ENCODE measurements around the gene TSC22D3.

Gene TSC22D3

GRCh38 chrX:107739541-107739940, 36.0 kb downstream of the TSC22D3 start:
- Histone ChIP-seq H3K9me3 (ENCODE audit: insufficient read depth, low read length, severe bottlenecking) (no peaks in the 10 kb centered on the region), H3K27ac (ENCODE audit: low read length) (no peak overlapping the region), H3K4me1 (ENCODE audit: insufficient read depth, low read length) (peaks cover 28% of the 10 kb centered on the region), H4K20me1 (ENCODE audit: insufficient read depth, low read length) (no peaks in the 10 kb centered on the region), H3K79me2 (ENCODE audit: insufficient read depth, low read length) (no peaks in the 10 kb centered on the region), H2AFZ (ENCODE audit: low read depth, low read length) (no peak overlapping the region), H3K27me3 (ENCODE audit: insufficient read depth, low read length, poor library complexity) (no peaks in the 10 kb centered on the region), H3K36me3 (ENCODE audit: insufficient read depth, low read length) (no peaks in the 10 kb centered on the region), H3K9ac (ENCODE audit: low read depth, low read length) (no peak overlapping the region), H3K4me3 (ENCODE audit: low read depth in 1 of 2, low read length in 2 of 2) (no peak overlapping the region), H3K4me2 (ENCODE audit: insufficient read depth, low read length) (no peak overlapping the region)
- TF ChIP-seq CTCF (IDR thresholded peaks at IDR 0.05; ENCODE audit: borderline replicate concordance, extremely low read depth, low read length, poor library complexity, severe bottlenecking), result no peak
- no peak for TF ChIP-seq EZH2 (IDR thresholded peaks at IDR 0.05; ENCODE audit: borderline replicate concordance, low read depth, low read length, severe bottlenecking)
- ATAC-seq (ENCODE audit: insufficient read depth, low read depth), result no peak
- DNase-seq, result no peak

- ATAC-seq (ENCODE audit: insufficient read depth, low read depth) (no peak), DNase-seq (no peak)
- TF ChIP-seq EZH2 (IDR thresholded peaks at IDR 0.05; ENCODE audit: borderline replicate concordance, low read depth, low read length, severe bottlenecking) (no peak), CTCF (IDR thresholded peaks at IDR 0.05; ENCODE audit: borderline replicate concordance, extremely low read depth, low read length, poor library complexity, severe bottlenecking) (no peak)
- H2AFZ ChIP-seq (ENCODE audit: low read depth, low read length), result no peak overlapping the region
- no peak overlapping the region for H3K4me3 ChIP-seq (ENCODE audit: low read depth in 1 of 2, low read length in 2 of 2)
- no peak overlapping the region for H3K4me2 ChIP-seq (ENCODE audit: insufficient read depth, low read length)
- no peaks in the 10 kb centered on the region for H3K27me3 ChIP-seq (ENCODE audit: insufficient read depth, low read length, poor library complexity)
- H4K20me1 ChIP-seq (ENCODE audit: insufficient read depth, low read length), result no peaks in the 10 kb centered on the region
- no peaks in the 10 kb centered on the region for H3K36me3 ChIP-seq (ENCODE audit: insufficient read depth, low read length)
- no peak overlapping the region for H3K27ac ChIP-seq (ENCODE audit: low read length)
- H3K79me2 ChIP-seq (ENCODE audit: insufficient read depth, low read length), result no peaks in the 10 kb centered on the region
- H3K9me3 ChIP-seq (ENCODE audit: insufficient read depth, low read length, severe bottlenecking), result no peaks in the 10 kb centered on the region
- H3K9ac ChIP-seq (ENCODE audit: low read depth, low read length), result no peak overlapping the region
- H3K4me1 ChIP-seq (ENCODE audit: insufficient read depth, low read length), result peaks cover 28% of the 10 kb centered on the region
These were observed 36.8 kb downstream of the TSC22D3 start for GRCh38 chrX:107738768-107739167.

GRCh38 chrX:107738272-107738671, 37.3 kb downstream of the TSC22D3 start:
- H3K27ac ChIP-seq (ENCODE audit: low read length), result no peak overlapping the region
- ATAC-seq (ENCODE audit: insufficient read depth, low read depth), result no peak
- H3K79me2 ChIP-seq (ENCODE audit: insufficient read depth, low read length), result no peaks in the 10 kb centered on the region
- H3K9ac ChIP-seq (ENCODE audit: low read depth, low read length), result no peak overlapping the region
- H3K4me3 ChIP-seq (ENCODE audit: low read depth in 1 of 2, low read length in 2 of 2), result no peak overlapping the region
- peaks cover 27% of the 10 kb centered on the region for H3K4me1 ChIP-seq (ENCODE audit: insufficient read depth, low read length)
- H3K4me2 ChIP-seq (ENCODE audit: insufficient read depth, low read length), result no peak overlapping the region
- no peaks in the 10 kb centered on the region for H3K36me3 ChIP-seq (ENCODE audit: insufficient read depth, low read length)
- H3K27me3 ChIP-seq (ENCODE audit: insufficient read depth, low read length, poor library complexity), result no peaks in the 10 kb centered on the region
- no peak for DNase-seq
- H4K20me1 ChIP-seq (ENCODE audit: insufficient read depth, low read length), result no peaks in the 10 kb centered on the region
- TF ChIP-seq CTCF (IDR thresholded peaks at IDR 0.05; ENCODE audit: borderline replicate concordance, extremely low read depth, low read length, poor library complexity, severe bottlenecking) (no peak), EZH2 (IDR thresholded peaks at IDR 0.05; ENCODE audit: borderline replicate concordance, low read depth, low read length, severe bottlenecking) (no peak)
- no peak overlapping the region for H2AFZ ChIP-seq (ENCODE audit: low read depth, low read length)
- H3K9me3 ChIP-seq (ENCODE audit: insufficient read depth, low read length, severe bottlenecking), result no peaks in the 10 kb centered on the region
